Neural progenitor cell (in vitro differentiated cells): ENCODE results near the gene COPS9. TPM values are rescaled to one million over a fixed set of nuclear protein-coding genes. Genes with fewer than 3 reads are reported as not detected.

ENCODE experiments used
- DNase-seq: peaks from one replicate; pipeline ENCODE4 v3.0.0-alpha.2; 2016; ENCODE audit warnings: low spot score
- H2AFZ ChIP-seq: fragments of 200-600 bp; sonication (generic); replicated peaks from 2 replicates; pipeline ENCODE4 v1.6.1; 2016; ENCODE audit warnings: antibody characterized with exemption
- H3F3A ChIP-seq: fragments of 200-600 bp; sonication (generic); 2 replicates; pipeline ENCODE4 v1.6.1; 2016; ENCODE audit warnings: antibody characterized with exemption, low read depth
- H3K27ac ChIP-seq: fragments of 200-600 bp; sonication (generic); 2 replicates; pipeline ENCODE4 v1.5.1; 2016; ENCODE audit warnings: mild to moderate bottlenecking
- H3K27me3 ChIP-seq: fragments of 200-600 bp; sonication (generic); 2 replicates; pipeline ENCODE4 v1.6.1; 2016; ENCODE audit warnings: mild to moderate bottlenecking, moderate library complexity
- H3K36me3 ChIP-seq: fragments of 200-600 bp; sonication (generic); 2 replicates; pipeline ENCODE4 v1.5.1; 2016
- H3K4me1 ChIP-seq: fragments of 200-600 bp; sonication (generic); 2 replicates; pipeline ENCODE4 v1.6.1; 2016; ENCODE audit warnings: mixed run types
- H3K4me2 ChIP-seq: fragments of 200-600 bp; sonication (generic); 2 replicates; pipeline ENCODE4 v1.6.1; 2016
- H3K4me3 ChIP-seq: fragments of 200-600 bp; sonication (generic); 2 replicates; pipeline ENCODE4 v1.5.1; 2016
- H3K79me2 ChIP-seq: fragments of 200-600 bp; sonication (generic); 2 replicates; pipeline ENCODE4 v1.6.1; 2016; ENCODE audit warnings: low read depth
- H3K9ac ChIP-seq: fragments of 200-600 bp; sonication (generic); 2 replicates; pipeline ENCODE4 v1.6.1; 2016
- H3K9me3 ChIP-seq: fragments of 200-600 bp; sonication (generic); 2 replicates; pipeline ENCODE4 v1.5.1; 2016; ENCODE audit warnings: low read depth
- H4K20me1 ChIP-seq: fragments of 200-600 bp; sonication (generic); 2 replicates; pipeline ENCODE4 v1.6.1; 2016; ENCODE audit warnings: low read depth
- H3K27ac Mint-ChIP-seq: 3 replicates; pipeline ENCODE4 v1.8.0; 2021; ENCODE audit warnings: mixed read lengths
- H3K27me3 Mint-ChIP-seq: 2 replicates; pipeline ENCODE4 v1.8.0; 2022; ENCODE audit warnings: low read depth, mild to moderate bottlenecking, inconsistent platforms, moderate library complexity, mixed read lengths; ENCODE audit not compliant: insufficient read depth
- H3K36me3 Mint-ChIP-seq: 3 replicates; pipeline ENCODE4 v1.8.0; 2021; ENCODE audit warnings: mixed read lengths
- H3K4me1 Mint-ChIP-seq: 3 replicates; pipeline ENCODE4 v1.8.0; 2021; ENCODE audit warnings: mixed read lengths
- H3K4me3 Mint-ChIP-seq: 3 replicates; pipeline ENCODE4 v1.8.0; 2021; ENCODE audit warnings: mild to moderate bottlenecking, moderate library complexity, mixed read lengths
- H3K9me3 Mint-ChIP-seq: 3 replicates; pipeline ENCODE4 v1.8.0; 2020; ENCODE audit warnings: mixed read lengths
- CTCF ChIP-seq: fragments of 200-600 bp; sonication (generic); IDR thresholded peaks from 2 replicates; pipeline ENCODE4 v1.5.1; 2017; ENCODE audit warnings: antibody characterized with exemption, mild to moderate bottlenecking
- EZH2 ChIP-seq: fragments of 200-600 bp; sonication (generic); IDR thresholded peaks from 2 replicates; pipeline ENCODE4 v1.6.1; 2017; ENCODE audit warnings: antibody characterized with exemption, mild to moderate bottlenecking, moderate library complexity
- EZH2phosphoT487 ChIP-seq: fragments of 200-600 bp; sonication (generic); IDR thresholded peaks from 2 replicates; pipeline ENCODE4 v1.6.1; 2017; ENCODE audit warnings: antibody characterized with exemption
- total RNA-seq: library from RNA; depleted of rRNA; stranded (reverse); fragments of >200 nt; gene quantifications from 2 replicates; pipeline ENCODE4 v1.2.3, GENCODE V29; 2015; ENCODE audit warnings: low replicate concordance

COPS9 gene
- total RNA-seq, 1 donor from 2014 or later, result 83.9 TPM

DNA sequence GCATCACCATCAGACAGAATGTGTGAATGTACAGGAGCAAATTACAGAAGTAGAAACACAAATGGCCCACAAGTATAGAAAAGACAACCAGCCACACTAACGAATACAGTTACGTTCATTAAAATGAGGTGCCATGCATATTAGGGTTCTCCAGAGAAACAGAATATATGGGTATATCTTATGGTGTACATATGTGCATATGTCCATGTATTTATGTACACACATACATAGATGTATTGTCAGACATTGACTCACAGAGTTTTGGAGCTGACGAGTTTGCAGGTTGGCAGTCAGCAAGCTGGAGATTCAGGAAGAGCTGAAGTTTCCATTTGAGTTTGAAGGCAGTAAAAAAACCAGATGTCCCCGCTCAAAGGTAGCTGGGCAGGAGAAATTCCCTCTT lies 33.0 kb downstream of the COPS9 start:
- Histone ChIP-seq H3K27ac (no peak overlapping the region), H2AFZ (no peak overlapping the region), H3K4me2 (no peak overlapping the region), H3K36me3 (no peaks in the 10 kb centered on the region), H4K20me1 (no peaks in the 10 kb centered on the region), H3F3A (no peaks in the 10 kb centered on the region), H3K9me3 (no peaks in the 10 kb centered on the region), H3K4me1 (no peaks in the 10 kb centered on the region), H3K79me2 (no peaks in the 10 kb centered on the region), H3K9ac (no peak overlapping the region), H3K4me3 (no peak overlapping the region), H3K27me3 (peaks cover 13% of the 10 kb centered on the region)
- no peak overlapping the region for H3K27ac Mint-ChIP-seq
- no peak for DNase-seq
- TF ChIP-seq EZH2phosphoT487, result no peak
- TF ChIP-seq CTCF, result no peak
- TF ChIP-seq EZH2, result no peak
- no peak overlapping the region for H3K4me3 Mint-ChIP-seq
- peaks cover 2% of the 10 kb centered on the region for H3K27me3 Mint-ChIP-seq
- H3K36me3 Mint-ChIP-seq, result no peaks in the 10 kb centered on the region
- no peaks in the 10 kb centered on the region for H3K4me1 Mint-ChIP-seq
- H3K9me3 Mint-ChIP-seq, result peaks cover 8% of the 10 kb centered on the region

- Mint-ChIP-seq H3K27me3 (peaks cover 25% of the 10 kb centered on the region), H3K9me3 (peaks cover 23% of the 10 kb centered on the region), H3K36me3 (no peaks in the 10 kb centered on the region), H3K4me1 (peaks cover 4% of the 10 kb centered on the region), H3K27ac (no peak overlapping the region), H3K4me3 (no peak overlapping the region)
- Histone ChIP-seq H4K20me1 (no peaks in the 10 kb centered on the region), H3K9ac (no peak overlapping the region), H3F3A (no peaks in the 10 kb centered on the region), H3K4me1 (peaks cover 5% of the 10 kb centered on the region), H3K27me3 (peaks cover 57% of the 10 kb centered on the region), H3K36me3 (no peaks in the 10 kb centered on the region), H3K4me3 (no peak overlapping the region), H3K27ac (no peak overlapping the region), H2AFZ (no peak overlapping the region), H3K79me2 (no peaks in the 10 kb centered on the region), H3K4me2 (no peak overlapping the region), H3K9me3 (peaks cover 5% of the 10 kb centered on the region)
- no peak for DNase-seq
- TF ChIP-seq EZH2phosphoT487, result no peak
- no peak for TF ChIP-seq CTCF
- TF ChIP-seq EZH2, result no peak
Observed at GRCh38 chr2:240098349-240098748, 37.8 kb downstream of the COPS9 start.

- Histone ChIP-seq H3K27ac (no peak overlapping the region), H3K27me3 (peaks cover 57% of the 10 kb centered on the region), H4K20me1 (no peaks in the 10 kb centered on the region), H3K4me1 (peaks cover 5% of the 10 kb centered on the region), H3K9me3 (peaks cover 5% of the 10 kb centered on the region), H2AFZ (peak overlapping the region; percentile 80), H3K4me2 (peak overlapping the region; percentile 85), H3K79me2 (no peaks in the 10 kb centered on the region), H3F3A (no peaks in the 10 kb centered on the region), H3K9ac (no peak overlapping the region), H3K4me3 (peak overlapping the region; percentile 54), H3K36me3 (no peaks in the 10 kb centered on the region)
- no peak for TF ChIP-seq EZH2
- TF ChIP-seq EZH2phosphoT487, result peak; percentile 35
- TF ChIP-seq CTCF, result no peak
- DNase-seq, result peak; percentile 71
- Mint-ChIP-seq H3K9me3 (peaks cover 30% of the 10 kb centered on the region), H3K27ac (no peak overlapping the region), H3K36me3 (no peaks in the 10 kb centered on the region), H3K27me3 (peaks cover 25% of the 10 kb centered on the region), H3K4me1 (peaks cover 4% of the 10 kb centered on the region), H3K4me3 (peak overlapping the region; percentile 75)
Observed at GRCh38 chr2:240095556-240096523, 40.3 kb downstream of the COPS9 start.
